HG02642 (cell line): ENCODE results near the gene NSA2.

Experiments
- ATAC-seq: cut with Tn5 transposase; IDR thresholded peaks from one replicate; pipeline ENCODE4 v1.9.1; 2021; ENCODE audit warnings: mild to moderate bottlenecking; ENCODE audit not compliant: unreplicated experiment, poor library complexity

Gene NSA2

GRCh38 chr5:74801941-74802340, 34.9 kb downstream of the NSA2 start:
- no peak for ATAC-seq

DNA sequence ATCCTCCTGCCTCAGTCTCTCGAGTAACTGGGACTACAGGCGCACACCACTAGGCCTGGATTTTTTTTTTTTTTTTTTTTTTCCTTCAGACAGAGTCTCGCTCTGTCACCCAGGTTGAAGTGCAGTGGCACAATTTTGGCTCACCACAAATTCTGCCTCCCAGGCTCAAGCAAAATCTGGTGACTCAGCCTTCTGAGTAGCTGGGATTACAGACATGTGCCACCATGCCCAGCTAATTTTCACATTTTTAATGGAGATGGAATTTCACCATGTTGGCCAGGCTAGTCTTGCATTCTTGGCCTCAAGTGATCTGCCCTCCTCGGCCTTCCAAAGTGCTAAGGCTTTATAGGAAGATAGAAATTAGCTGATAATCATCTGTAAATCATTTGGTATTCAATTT, 43.9 kb downstream of the NSA2 start:
- no peak for ATAC-seq

- no peak for ATAC-seq
Measured at GRCh38 chr5:74816875-74817274, 49.8 kb downstream of the NSA2 start.

DNA sequence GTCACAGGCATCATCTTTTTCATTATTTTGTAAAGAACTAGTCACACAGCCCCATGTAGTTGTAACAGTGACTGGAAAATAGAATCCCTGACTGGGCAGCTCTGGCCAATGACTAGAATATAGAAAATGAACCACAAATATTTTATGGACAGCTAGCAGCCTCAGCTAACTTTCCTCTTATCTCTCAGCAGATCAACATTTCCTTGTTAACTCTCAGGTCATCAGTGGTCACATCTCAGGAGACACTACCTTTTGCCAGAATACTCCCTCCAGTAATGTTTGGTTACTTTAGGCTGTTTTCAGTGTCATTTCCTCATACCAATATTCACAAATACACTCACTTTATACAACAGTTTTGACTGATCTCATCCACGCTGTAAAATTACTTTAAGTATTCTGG, 55.2 kb downstream of the NSA2 start:
- ATAC-seq: no peak

DNA sequence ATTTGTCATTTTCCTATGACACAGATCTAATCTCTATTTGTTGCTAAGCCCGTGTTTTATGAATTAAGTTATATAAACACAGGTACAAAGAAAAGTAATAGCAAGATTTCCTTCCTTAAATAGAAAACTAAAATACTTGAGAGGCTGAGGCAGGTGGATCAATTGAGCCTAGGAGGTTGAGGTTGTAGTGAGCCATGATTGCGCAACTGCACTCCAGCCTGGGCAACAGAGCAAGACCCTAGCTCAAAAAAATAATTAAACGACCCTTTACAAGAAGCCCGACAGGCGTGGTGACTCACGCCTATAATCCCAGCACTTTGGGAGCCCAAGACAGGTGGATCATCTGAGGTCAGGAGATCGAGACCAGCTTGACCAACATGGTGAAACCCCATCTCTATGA, 62.4 kb downstream of the NSA2 start:
- ATAC-seq: no peak
